Panc1 (cell line): ENCODE data around the gene KIAA2012. TPM values are rescaled to one million over a fixed set of nuclear protein-coding genes. Genes with fewer than 3 reads are reported as not detected.

Experiments
- ATAC-seq: fragments of 200-7000 bp; cut with Tn5 transposase; 2 replicates; pipeline ENCODE4 v1.9.1; 2020; ENCODE audit warnings: mild to moderate bottlenecking, moderate library complexity
- BruUV-seq: library from RNA; stranded (reverse); fragments of 400-500 nt; replicated peaks from 2 replicates; lab custom pipeline; 2021; lab: Mats Ljungman, UMichigan
- CTCF ChIA-PET: fragments of 300-600 bp; sonication (Branson Sonifier 250); formaldehyde crosslinking; loops from one replicate; lab custom pipeline; 2022; ENCODE audit warnings: antibody characterized with exemption; lab: Charles Lee
- POLR2A ChIA-PET: fragments of 300-600 bp; sonication (Branson Sonifier 250); formaldehyde crosslinking; loops from one replicate; lab custom pipeline; 2022; ENCODE audit warnings: antibody characterized with exemption; lab: Charles Lee
- DNase-seq: peaks from one replicate; pipeline ENCODE4 v3.0.0-alpha.2; 2010; ENCODE audit warnings: low read depth, low spot score
- H3K27ac ChIP-seq: 2 replicates; pipeline ENCODE4 v1.5.1; 2011; ENCODE audit warnings: mild to moderate bottlenecking, low read length, inconsistent platforms
- H3K27me3 ChIP-seq: fragments of 200-500 bp; sonication (Bioruptor generic); 2 replicates; pipeline ENCODE4 v1.6.0; 2014; ENCODE audit warnings: low read length, inconsistent platforms; ENCODE audit not compliant: control insufficient read depth, insufficient read depth
- H3K36me3 ChIP-seq: fragments of 200-500 bp; sonication (Bioruptor generic); 2 replicates; pipeline ENCODE4 v1.5.1; 2014; ENCODE audit warnings: inconsistent platforms, mild to moderate bottlenecking, low read length, moderate library complexity; ENCODE audit not compliant: control insufficient read depth, insufficient read depth
- H3K4me1 ChIP-seq: 2 replicates; pipeline ENCODE4 v1.5.1; 2011; ENCODE audit warnings: inconsistent platforms, mild to moderate bottlenecking, low read length, moderate library complexity; ENCODE audit not compliant: control insufficient read depth, insufficient read depth
- H3K4me3 ChIP-seq, 2 experiments: 2 replicates each; pipeline ENCODE4 v1.5.1; 2011 to 2012; ENCODE audit warnings: low read depth in 2 of 2, low read length in 2 of 2, mild to moderate bottlenecking in 2 of 2, inconsistent platforms in 1 of 2, moderate library complexity in 1 of 2
- H3K9me3 ChIP-seq: fragments of 200-500 bp; sonication (Bioruptor generic); 2 replicates; pipeline ENCODE4 v1.5.1; 2014; ENCODE audit warnings: low read depth, mild to moderate bottlenecking, inconsistent platforms, low read length, moderate library complexity; ENCODE audit not compliant: control insufficient read depth, insufficient read depth
- POLR2AphosphoS5 ChIP-seq: IDR thresholded peaks from 2 replicates; pipeline ENCODE4 v1.6.1; 2012; ENCODE audit warnings: mild to moderate bottlenecking, low read depth, low read length, moderate library complexity
- REST ChIP-seq, 2 experiments: IDR thresholded peaks; 2 replicates each; pipeline ENCODE4 v1.6.1; 2011 to 2012; ENCODE audit warnings: low read depth in 2 of 2, control low read depth in 1 of 2, low read length in 1 of 2, mild to moderate bottlenecking in 1 of 2, moderate library complexity in 1 of 2; ENCODE audit not compliant: insufficient read depth in 1 of 2
- SIN3A ChIP-seq: IDR thresholded peaks from 2 replicates; pipeline ENCODE4 v1.6.1; 2012; ENCODE audit warnings: low read depth, mild to moderate bottlenecking, low read length, moderate library complexity, borderline replicate concordance; ENCODE audit not compliant: insufficient read depth
- TCF7L2 ChIP-seq: IDR thresholded peaks from 2 replicates; pipeline ENCODE4 v1.6.1; 2011; ENCODE audit warnings: mild to moderate bottlenecking, low read depth, low read length, inconsistent platforms
- in situ Hi-C: cut with HindIII; loops from 2 replicates; pipeline ENCODE4 v1.10.0; 2016; ENCODE audit warnings: low sequenced_read_pairs, low pct_unique_long_range_greater_than_20kb
- intact Hi-C: fragments of 100-400 bp; cut with micrococcal nuclease; formaldehyde crosslinking; loops from one replicate; pipeline ENCODE4 v1.10.0; 2022; ENCODE audit not compliant: unreplicated experiment
- total RNA-seq: library from RNA; stranded (reverse); gene quantifications from one replicate; pipeline ENCODE4 v1.2.1, GENCODE V29; 2021; ENCODE audit not compliant: unreplicated experiment
- TF ChIP-seq, protein P1 (sequence below): fragments of 450-650 bp; IDR thresholded peaks from 2 replicates; pipeline ENCODE4 v1.5.1; 2017; ENCODE audit warnings: mild to moderate bottlenecking

KIAA2012 gene
- total RNA-seq, 1 experiment from 2014 or later = not detected

- Histone ChIP-seq H3K27ac (no peak overlapping the region), H3K9me3 (no peaks in the 10 kb centered on the region), H3K4me1 (no peaks in the 10 kb centered on the region), H3K36me3 (no peaks in the 10 kb centered on the region), H3K27me3 (peaks cover 4% of the 10 kb centered on the region; the same call in 1 of the 2 replicates), H3K4me3 (no peak overlapping the region)
- CTCF ChIA-PET = no interaction called here
- DNase-seq (no peak), ATAC-seq (no peak)
- TF ChIP-seq SIN3A (no peak), POLR2AphosphoS5 (no peak), TCF7L2 (no peak), REST (IDR thresholded peaks at IDR 0.05; ENCODE audit: insufficient read depth in 1 of 2, low read depth in 2 of 2, low read length in 1 of 2) (no peak)
- TF ChIP-seq, protein P1, sequence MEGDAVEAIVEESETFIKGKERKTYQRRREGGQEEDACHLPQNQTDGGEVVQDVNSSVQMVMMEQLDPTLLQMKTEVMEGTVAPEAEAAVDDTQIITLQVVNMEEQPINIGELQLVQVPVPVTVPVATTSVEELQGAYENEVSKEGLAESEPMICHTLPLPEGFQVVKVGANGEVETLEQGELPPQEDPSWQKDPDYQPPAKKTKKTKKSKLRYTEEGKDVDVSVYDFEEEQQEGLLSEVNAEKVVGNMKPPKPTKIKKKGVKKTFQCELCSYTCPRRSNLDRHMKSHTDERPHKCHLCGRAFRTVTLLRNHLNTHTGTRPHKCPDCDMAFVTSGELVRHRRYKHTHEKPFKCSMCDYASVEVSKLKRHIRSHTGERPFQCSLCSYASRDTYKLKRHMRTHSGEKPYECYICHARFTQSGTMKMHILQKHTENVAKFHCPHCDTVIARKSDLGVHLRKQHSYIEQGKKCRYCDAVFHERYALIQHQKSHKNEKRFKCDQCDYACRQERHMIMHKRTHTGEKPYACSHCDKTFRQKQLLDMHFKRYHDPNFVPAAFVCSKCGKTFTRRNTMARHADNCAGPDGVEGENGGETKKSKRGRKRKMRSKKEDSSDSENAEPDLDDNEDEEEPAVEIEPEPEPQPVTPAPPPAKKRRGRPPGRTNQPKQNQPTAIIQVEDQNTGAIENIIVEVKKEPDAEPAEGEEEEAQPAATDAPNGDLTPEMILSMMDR = no peak
- POLR2A ChIA-PET = no interaction called here
- no TSS peak for BruUV-seq
- intact Hi-C loops (no loop called here), in situ Hi-C loops (no loop called here)
Measured at GRCh38 chr2:202118168-202118567, 45.1 kb downstream of the KIAA2012 start.

DNA sequence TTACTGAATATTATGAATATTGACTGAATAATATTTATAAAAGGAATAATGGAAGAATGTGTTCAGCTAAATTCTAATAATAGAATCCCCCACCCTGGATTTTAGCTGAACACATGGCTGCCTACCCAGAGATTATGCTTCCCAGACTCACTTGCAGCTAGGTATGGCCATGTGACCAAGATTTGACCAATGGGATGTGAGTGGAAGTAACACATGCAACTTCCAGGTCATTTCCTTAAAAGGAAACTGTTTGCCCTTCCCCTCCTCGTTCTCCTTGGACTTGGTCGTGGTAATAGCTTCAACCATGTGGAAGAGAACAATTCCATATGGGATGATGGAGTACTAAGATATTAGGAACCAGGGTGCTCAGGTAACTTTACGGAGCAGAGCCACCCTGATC, 47.8 kb downstream of the KIAA2012 start:
- ATAC-seq (no peak), DNase-seq (no peak)
- in situ Hi-C loops (no loop called here), intact Hi-C loops (no loop called here)
- TF ChIP-seq REST (IDR thresholded peaks at IDR 0.05; ENCODE audit: insufficient read depth in 1 of 2, low read depth in 2 of 2, low read length in 1 of 2) (no peak), POLR2AphosphoS5 (no peak), TCF7L2 (no peak), SIN3A (no peak)
- TF ChIP-seq, protein P1 = no peak
- Histone ChIP-seq H3K27me3 (peaks cover 2% of the 10 kb centered on the region; the same call in 1 of the 2 replicates), H3K4me3 (no peak overlapping the region), H3K9me3 (no peaks in the 10 kb centered on the region), H3K4me1 (no peaks in the 10 kb centered on the region), H3K27ac (no peak overlapping the region), H3K36me3 (no peaks in the 10 kb centered on the region)
- CTCF ChIA-PET = no interaction called here
- BruUV-seq = no TSS peak
- POLR2A ChIA-PET = no interaction called here
